GM18502 (cell line): ENCODE data around the gene DAPK1.

Experiments used
- ATAC-seq: cut with Tn5 transposase; IDR thresholded peaks from one replicate; pipeline ENCODE4 v1.9.1; 2021; ENCODE audit warnings: mild to moderate bottlenecking; ENCODE audit not compliant: unreplicated experiment, poor library complexity

The DAPK1 gene

GRCh38 chr9:87586731-87587355 lies 89.2 kb downstream of the DAPK1 start:
- no peak for ATAC-seq

GRCh38 chr9:87587356-87587745 lies 89.7 kb downstream of the DAPK1 start:
- ATAC-seq: no peak

DNA sequence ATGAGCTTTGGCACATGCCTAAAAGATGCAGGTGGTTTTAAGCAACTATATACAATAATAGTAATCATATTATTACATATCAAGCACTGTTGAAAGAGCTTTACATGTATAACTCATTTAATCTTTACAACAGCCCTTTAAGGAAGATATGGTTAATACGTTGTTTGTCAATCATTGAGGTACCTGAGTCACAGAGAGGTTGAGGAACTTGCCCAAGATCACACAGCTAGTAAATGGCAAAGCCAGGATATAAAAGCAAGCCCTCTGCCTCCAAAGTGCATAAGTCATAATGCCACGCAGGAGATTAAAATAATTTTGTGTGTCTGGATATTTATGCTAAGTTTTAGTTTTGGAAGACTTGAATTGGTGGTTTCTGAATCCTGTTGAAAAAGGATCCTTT lies 90.2 kb downstream of the DAPK1 start:
- ATAC-seq: no peak

- ATAC-seq: no peak
These were observed 90.7 kb downstream of the DAPK1 start for GRCh38 chr9:87588339-87588738.

DNA sequence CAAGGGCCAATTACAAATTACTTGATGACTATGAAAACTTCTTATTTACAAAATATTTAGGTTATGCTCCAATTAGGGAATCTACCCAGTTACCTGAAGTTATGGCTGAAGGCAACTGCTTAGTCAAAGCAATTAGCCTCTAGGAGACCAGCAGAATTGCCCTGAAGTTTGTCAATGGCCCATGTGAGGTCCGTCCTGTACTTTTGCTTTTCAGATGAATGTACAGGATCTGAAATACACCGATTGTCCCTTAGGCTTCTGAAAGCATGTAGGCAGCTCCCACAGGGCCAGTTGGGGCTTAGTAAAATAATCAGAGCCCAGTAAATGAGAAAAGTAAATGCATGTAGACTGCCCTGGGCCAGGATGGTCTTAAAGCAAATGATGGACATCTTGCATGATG lies 93.3 kb downstream of the DAPK1 start:
- ATAC-seq: no peak

- ATAC-seq: no peak
These were observed 95.1 kb downstream of the DAPK1 start for GRCh38 chr9:87592554-87593358.

DNA sequence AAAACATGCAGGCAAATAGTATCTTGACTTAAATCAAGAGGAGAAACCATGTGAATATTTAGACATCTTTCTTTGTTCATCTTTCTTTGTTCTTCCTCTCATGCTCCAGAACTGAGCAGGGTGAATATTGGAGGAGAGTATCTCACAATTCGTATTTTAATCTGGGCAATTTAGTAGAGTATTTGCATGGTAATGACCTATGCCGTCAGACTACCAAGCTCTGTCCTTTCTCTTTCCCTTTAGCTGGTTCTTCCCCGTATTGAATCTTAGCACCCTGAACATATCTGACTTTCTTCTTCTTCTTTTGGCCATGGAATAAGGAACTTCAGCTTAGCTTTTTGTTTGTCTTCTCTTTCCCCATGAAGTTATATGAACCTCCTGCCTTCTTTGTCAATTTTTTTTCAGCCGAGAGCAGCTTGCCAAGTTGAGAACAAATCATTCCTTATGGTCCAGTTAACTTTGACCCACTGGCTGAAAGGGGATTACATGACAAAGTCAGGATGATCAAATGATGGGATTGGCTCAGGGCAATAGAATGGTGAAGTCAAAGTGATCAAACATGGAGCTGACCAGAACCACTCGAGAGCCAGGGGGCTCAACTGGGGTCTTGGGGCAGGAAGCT lies 95.8 kb downstream of the DAPK1 start:
- ATAC-seq: no peak

- ATAC-seq: no peak
These were observed 96.5 kb downstream of the DAPK1 start for GRCh38 chr9:87594194-87594593.

DNA sequence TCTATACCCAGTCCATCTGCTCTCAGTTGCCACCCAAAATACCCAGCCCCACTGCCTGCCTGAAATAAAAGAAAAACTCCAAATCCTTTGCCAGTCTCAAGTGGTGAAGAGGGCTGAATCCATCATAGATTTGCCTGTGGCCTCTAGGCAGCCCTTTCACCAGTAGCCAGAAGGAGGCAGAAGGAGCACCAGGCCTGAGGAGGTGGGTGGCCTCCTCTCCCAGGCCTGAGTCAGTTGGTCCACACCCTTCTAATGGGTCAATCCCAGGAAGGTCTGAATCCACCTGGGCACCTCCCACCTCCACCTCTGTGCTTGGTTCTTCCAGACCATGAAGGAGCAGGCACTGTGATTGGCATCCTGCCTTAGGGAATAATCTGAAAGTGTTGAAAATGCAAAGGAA lies 97.0 kb downstream of the DAPK1 start:
- no peak for ATAC-seq

GRCh38 chr9:87595610-87596009 lies 97.9 kb downstream of the DAPK1 start:
- no peak for ATAC-seq

- no peak for ATAC-seq
These were observed 99.2 kb downstream of the DAPK1 start for GRCh38 chr9:87596862-87597261.

GRCh38 chr9:87597710-87598443 lies 100.2 kb downstream of the DAPK1 start:
- ATAC-seq: no peak

GRCh38 chr9:87599901-87600610 lies 102.4 kb downstream of the DAPK1 start:
- no peak for ATAC-seq

DNA sequence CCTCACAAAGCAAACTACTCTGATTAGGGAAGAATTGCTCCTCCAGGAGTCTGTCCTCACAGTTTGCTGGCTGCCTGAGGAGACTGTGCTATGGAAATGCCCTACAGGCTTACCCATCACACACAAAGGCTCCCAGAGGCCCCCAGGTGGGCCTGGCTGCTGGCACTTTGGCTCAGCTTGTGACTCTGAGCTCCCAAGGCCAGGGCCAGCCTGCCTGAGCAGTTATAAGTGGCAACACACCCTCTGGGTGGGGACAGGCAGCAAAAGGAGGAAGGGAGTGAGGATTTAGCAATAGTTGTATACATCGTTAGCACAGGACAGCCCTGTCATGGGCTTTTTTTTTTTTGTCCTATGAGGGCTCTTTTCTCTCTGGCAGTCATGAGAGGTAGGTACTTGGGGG lies 103.5 kb downstream of the DAPK1 start:
- no peak for ATAC-seq

- ATAC-seq: no peak
These were observed 103.9 kb downstream of the DAPK1 start for GRCh38 chr9:87601595-87601994.

- no peak for ATAC-seq
These were observed 105.4 kb downstream of the DAPK1 start for GRCh38 chr9:87602933-87603643.

GRCh38 chr9:87603854-87604490 lies 106.3 kb downstream of the DAPK1 start:
- ATAC-seq: no peak

DNA sequence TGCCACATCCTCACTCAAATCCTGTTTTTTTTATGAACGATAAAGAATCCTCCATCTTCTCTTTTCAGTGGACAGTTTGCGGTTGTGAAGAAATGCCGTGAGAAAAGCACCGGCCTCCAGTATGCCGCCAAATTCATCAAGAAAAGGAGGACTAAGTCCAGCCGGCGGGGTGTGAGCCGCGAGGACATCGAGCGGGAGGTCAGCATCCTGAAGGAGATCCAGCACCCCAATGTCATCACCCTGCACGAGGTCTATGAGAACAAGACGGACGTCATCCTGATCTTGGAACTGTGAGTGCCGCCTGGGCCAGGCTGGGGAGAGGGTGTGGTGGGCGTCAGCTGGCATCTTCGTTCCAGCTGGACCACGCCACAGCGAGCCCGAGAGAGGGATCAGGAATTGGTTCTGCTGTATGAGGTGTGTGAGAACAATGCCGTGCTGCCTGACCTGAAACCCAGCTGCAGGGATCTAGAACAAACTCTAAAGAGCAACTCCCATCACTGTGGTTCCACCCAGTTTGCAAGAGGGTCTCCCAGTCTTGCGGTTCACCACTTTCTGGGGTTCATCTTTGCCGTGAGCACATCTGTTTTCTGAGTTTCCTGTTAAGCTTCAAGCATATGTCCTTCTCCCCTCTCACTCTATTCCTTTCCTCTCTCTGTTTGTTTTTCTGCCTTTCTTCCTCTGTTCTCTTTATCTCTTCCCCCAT lies 107.4 kb downstream of the DAPK1 start:
- no peak for ATAC-seq

DNA sequence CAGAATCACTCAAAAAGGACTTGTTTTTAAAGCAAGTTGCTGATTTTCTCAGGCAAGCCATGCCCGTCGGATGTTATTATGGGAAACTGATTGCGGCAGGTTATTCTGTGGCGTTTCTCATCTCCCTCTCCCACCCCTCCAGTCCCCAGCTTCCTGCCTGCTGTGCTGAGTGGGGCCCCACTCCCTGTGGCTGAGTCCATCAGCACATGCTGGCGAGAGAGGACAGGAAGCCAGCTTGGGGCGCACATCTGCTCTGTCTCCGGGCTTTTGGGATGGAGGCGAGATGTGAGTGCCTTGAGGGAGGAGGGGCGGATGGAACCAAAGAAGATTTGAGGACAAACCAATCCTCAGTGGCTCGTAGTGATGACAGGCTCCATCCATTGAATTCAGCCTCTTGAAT lies 108.0 kb downstream of the DAPK1 start:
- ATAC-seq: no peak
